GM18502 (cell line): ENCODE measurements around the gene TMEM259.
"Not testable (repeated sequence)": the region's sequence is repeated elsewhere in the genome, so short reads cannot be mapped to it uniquely, and the experiment has no call there.

Source experiments
- ATAC-seq: cut with Tn5 transposase; IDR thresholded peaks from one replicate; pipeline ENCODE4 v1.9.1; 2021; ENCODE audit warnings: mild to moderate bottlenecking; ENCODE audit not compliant: unreplicated experiment, poor library complexity

TMEM259 gene

DNA sequence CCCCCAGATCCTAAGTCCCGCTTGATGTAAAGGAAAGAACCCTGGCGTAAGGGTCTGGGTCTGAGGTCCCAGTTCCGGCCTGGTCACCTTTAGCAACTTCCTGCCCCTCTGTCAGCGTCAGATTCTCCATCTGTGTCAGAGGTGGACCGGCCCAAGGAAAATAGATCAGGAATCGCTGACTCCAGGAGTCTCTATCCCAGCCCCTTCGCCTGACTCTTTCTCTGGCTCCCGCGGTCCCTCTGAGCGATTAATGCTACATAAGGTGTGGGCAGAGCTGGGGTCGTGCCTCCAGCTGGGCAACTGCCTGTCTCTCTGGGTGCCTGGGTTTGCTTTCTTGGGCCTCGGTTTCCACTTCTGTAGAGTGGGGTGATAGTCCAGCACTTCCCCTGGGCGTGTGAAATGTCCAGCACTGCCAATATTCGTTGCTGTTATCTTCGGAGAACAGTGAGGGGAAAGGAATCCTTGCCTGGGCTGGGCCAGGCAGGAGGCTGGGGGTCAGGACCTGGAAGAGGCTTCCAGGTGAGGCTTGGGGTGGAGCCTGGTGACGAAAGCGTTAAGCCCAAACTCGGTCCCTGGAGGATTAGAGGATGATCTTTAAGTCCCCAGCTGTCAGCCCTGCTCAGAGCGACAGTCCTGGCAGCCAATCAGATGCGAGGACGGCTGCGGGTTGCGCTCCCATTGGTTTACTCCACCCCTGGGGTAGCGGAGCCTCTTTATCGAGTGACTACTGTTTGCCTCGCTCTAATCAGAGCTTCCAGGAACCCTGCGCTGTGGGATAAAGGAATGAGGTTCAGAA lies 19.8 kb upstream of the TMEM259 start:
- peak; percentile 43 for ATAC-seq

DNA sequence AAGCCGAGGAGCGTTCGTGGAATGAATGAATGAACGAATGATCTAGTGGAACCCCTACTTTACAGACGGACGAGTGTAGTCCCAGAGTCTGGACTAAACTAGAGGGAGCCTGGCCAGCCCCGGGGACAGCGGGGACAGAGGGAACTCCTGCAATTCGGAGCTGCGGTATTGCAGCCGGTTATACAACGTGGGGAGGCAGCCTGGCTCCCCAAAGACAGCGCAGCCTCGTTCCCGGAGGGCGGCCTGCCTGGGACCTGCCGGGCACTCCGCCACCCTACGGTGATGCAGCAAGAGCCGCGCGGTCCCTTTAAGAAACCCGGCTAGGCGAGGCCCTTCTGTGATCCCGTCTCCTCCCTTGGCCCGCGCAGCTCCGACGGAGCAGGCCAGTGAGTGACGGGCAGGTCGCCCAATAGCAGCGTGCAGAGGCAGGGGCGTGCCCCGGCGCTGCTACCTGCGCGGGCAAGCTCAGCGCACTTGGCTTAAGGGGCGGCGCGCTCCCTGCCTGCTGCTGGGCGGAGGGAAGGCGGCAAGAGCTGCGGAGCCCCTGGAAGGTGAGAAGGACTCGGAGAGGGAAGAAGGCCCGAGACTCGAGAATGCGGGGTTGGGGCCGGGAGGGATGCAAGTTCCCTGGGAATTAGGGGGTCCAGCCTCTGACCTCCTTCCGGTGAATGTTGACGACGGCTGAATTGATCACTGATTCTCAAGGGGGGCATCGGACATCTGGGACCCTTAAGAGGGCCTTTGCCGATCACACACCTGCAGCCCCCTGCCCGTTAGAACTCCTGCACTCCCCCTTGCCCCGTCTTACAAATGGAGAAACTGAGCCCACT lies 18.9 kb upstream of the TMEM259 start, which contains the start of gene ABCA7:
Gene ABCA7 (plus strand): TSS at position 462 of the 830 bp plus-strand sequence. CDS start 1,255 bp downstream, outside the sequence.
- ATAC-seq = peak; percentile 74

DNA sequence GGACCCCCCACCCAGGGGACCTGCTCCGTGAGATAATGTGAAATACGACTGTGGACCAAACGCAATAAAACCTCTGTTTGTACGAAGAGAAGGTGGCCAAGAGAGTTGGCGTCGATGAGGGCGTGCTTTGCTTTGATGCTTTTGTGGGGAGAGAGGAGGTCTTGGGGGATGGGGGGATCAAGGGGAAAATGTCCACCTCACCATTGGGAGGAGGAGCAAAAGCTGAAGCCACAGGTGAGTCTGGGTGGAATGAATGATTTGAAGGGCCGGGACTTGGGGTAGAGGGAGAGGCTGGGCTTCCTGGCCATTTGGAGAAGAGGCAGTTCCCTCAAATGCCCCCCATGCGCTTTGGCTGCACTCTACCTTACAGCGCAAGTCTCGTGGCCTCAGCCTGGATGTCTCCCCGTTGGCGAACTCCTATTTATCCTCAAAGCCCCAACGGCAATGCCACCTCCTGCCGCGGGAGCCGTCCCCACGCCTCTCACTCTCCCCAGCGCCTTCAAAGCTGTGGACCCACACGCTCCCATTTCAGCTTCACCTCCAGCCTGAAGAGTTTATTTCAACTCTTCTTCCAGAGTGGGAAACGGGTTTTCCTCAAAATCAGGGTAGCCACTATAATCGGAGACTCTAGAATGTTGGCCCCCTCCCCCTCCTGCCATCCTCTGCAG lies 18.2 kb upstream of the TMEM259 start:
- no peak for ATAC-seq

DNA sequence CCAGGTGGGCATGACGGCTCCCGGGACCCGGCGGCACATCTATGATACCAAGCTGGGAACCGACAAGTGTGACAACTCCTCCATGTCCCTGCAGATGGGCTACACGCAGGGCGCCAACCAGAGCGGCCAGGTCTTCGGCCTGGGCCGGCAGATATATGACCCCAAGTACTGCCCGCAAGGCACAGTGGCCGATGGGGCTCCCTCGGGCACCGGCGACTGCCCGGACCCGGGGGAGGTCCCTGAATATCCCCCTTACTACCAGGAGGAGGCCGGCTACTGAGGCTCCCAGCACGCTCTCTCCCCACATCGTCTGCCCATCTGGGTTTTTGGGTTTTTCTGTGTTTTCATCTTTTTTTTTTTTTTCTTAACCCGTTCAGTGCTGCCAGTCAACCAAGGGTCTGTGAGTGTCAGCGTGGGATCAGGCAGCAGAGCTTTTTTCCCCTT lies 16.7 kb upstream of the TMEM259 start:
- ATAC-seq = no peak

DNA sequence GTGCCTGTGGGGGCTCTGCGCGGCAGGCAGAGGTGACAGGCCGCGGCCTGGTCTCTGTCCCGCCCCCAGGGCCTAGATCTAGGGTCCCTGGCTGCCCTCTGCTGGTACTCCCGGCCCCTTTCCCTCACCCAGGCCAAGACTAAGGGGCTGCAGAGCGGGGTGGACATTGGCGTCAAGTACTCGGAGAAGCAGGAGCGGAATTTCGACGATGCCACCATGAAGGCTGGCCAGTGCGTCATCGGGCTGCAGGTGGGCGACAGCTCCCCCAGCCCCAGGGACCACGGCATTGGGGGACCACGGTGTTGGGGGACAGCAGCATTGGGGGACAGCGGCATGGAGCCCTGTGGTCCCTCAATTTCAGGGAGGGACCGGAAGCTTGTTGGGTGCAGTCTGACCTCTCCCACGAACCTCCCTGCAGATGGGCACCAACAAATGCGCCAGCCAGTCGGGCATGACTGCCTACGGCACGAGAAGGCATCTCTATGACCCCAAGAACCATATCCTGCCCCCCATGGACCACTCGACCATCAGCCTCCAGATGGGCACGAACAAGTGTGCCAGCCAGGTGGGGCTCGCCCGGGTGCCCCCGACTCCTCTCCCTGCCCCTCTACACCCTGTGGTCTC lies 15.2 kb upstream of the TMEM259 start:
- ATAC-seq = no peak

DNA sequence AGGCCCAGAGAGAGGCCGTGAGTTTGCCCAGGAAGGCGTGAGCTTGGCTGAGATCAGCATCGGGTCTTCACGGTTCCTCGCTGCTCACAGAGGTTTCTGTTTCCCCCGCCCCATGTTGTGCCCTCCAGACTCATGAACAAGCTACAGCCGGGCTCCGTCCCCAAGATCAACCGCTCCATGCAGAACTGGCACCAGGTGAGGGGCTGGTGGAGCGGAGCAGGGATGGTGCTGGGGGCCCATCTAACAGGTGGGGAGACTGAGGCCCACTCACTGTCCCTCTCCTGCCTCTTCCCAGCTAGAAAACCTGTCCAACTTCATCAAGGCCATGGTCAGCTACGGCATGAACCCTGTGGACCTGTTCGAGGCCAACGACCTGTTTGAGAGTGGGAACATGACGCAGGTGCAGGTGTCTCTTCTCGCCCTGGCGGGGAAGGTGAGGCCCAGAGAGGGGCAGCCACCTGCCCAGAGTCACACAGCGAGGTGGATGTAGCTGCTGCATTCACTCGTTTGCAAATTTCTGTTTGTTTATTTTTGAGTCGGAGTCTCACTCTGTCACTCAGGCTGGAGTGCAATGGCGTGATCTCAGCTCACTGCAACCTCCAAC lies 11.4 kb upstream of the TMEM259 start:
- ATAC-seq = no peak

DNA sequence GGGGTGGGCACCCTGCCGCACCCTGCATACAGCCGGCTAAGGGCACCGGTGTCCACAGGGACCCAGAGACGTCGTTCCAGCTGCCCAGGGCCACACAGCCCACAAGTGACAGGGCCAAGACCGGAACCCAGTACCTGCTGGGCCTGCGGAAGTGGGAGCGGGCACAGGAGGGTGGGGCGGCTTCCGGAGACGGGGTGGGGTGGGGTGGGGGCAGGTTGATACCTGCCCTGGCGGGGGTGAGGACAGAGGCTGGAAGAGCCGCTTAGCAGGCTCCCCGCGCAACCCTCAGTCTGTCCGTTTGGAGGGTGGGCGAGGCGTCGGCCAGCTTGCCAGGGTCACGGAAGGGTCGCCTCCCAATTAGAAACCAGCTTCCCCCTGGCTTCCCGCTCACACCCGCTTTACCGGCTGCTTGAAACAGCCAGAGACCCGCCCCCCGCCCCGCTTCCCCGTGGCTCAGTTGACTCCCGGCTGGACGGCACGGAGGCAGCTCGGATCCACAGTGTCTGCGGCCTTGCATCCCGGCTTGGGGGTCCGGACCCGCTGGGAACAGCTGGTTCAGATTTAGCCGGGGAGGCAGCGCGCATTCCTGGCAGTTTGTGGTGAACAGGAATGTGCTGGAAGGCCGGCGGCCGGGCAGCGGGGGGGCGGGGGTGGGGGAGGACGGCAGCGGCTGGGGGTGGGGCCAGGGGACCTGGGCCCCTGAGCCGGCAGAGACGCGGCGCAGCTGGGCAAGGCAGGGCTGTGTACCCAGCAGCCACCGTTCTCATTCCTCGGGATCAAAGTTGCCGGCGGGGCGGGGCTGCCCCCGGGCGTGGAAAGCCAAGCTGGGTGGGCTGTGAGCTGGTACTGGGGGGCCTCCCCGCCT lies 7.4 kb upstream of the TMEM259 start:
- peak; percentile 42 for ATAC-seq

DNA sequence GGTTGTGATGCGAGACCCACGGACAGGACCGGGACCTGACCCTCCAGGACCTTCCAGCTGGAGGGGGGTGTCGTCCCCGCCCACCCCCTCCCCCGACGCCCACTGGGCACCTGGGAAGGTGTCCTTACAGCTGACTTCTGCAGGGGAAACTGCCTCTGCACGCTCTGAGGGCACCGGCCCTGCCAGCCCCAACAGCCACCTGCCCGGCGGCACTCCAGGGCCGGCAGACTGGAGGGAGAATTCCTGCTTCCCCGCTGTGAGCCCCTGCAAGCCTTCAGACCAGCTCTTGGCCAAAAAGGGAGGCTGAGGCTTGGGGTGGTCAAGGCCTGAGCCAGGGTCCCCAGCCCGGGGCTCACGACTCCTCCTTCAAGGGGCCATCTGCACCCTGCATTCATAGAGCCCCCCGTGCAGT lies 6.7 kb upstream of the TMEM259 start:
- peak; percentile 10 for ATAC-seq

DNA sequence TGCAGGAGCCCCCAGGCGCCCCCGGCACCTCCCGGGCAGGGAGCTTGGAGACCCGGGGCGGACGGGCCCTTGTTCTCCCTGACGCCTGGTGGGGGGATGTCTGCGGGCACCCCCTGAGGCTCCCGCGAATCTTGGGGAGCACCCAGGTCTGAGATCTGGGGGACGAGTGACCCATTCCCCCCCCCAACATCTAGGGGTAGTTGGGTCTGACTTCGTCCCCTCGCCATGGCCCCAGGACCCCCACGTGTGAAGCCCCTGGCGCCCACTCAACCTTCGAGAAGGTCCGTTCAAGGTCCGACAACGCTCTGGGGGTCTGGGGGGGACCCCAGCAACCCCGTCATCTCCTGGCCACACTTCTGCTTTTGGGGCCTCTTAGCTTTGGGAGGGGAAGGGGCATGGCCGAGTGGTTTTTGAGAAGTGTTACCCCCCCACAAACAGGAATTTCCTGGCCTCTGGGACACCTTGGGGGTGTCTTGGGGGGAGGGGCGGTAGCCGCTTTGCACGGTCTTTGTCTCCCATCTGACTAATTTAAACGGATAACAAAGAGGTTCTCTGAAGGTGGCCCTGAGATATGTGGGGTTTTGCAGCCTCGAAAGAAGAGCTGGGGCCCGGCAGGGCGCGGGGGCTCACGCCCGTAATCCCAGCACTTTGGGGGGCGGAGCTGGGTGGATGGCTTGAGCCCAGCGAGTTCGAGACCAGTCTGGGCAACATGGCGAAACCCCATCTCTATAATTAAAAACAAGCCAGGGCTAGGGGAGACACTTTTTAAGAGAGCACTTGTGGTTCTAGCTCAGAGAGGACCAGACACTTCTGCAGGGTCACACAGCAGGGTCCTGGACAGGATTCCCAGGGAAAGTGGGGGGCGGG lies 6.1 kb upstream of the TMEM259 start:
- peak; percentile 11 for ATAC-seq

DNA sequence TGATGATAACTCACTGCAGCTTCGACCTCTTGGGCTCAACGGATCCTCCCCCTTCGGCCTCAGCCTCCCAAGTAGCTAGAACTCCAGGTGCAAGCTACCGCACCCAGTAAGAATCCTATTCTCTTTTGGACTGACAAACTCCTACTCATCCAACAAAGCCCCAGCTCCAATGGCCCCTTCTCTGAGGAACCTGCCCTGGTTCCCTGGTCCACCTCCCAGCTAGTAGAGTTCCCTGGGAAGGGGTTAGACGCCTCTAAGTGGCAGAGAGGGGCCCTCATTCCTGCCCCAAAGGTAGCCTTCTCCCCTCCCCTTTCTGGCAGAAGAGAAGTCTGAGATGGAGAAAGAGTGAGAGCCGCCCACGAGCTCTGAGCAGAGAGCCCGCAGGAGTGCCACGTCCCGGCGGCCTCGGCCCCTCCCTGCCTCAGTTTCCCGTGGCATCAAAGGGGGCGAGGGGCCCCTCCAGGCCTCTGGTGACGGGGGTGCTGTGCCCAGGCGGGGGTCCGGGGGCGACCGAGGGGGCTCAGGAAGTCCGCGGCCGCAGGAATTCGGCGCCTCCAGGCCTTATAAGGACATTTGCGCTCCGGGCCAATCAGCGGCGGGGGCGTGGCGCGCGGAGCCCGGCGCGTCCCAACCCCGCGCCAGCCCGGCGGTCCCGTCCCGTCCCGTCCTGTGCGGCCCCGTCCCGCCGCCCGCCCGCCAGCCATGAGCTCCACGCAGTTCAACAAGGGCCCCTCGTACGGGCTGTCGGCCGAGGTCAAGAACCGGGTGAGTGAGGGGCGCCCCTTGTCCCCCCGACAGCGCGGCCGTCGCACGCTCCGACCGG lies 5.2 kb upstream of the TMEM259 start, which contains the start of gene CNN2:
Gene CNN2 (plus strand): TSS at position 649 of the 823 bp plus-strand sequence. CDS start 54 bp downstream, at position 703.
- ATAC-seq = peak; percentile 50

DNA sequence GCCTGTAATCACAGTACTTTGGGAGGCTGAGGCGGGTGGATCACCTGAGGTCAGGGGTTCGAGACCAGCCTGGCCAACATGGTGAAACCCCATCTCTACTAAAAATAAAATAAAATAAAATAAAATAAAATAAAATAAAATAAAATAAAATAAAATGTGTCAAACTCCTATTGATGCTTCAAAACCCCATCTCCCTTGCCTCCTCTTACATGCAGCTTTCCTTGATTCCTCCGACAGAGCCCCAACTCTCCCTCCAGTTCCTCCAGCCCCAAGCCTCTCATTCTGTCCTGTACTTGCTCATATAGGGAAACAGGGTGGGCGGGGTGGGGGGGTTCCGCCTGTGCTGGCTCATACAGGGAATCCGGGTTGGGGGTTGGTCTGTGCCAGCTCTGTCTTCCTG lies 4.2 kb upstream of the TMEM259 start:
- ATAC-seq = not testable (repeated sequence)

DNA sequence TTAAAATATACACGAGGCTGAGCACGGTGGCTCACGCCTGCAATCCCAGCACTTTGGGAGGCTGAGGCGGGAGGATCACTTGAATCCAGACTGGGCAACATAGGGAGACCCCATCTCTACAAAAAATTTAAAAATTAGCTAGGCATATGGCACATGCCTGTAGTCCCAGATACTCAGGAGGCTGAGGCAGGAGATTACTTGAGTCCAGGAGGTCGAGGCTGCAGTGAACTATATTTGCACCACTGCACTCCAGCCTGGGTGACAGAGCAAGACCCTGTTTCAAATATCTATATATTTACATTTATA lies 2.9 kb upstream of the TMEM259 start:
- ATAC-seq = not testable (repeated sequence)

DNA sequence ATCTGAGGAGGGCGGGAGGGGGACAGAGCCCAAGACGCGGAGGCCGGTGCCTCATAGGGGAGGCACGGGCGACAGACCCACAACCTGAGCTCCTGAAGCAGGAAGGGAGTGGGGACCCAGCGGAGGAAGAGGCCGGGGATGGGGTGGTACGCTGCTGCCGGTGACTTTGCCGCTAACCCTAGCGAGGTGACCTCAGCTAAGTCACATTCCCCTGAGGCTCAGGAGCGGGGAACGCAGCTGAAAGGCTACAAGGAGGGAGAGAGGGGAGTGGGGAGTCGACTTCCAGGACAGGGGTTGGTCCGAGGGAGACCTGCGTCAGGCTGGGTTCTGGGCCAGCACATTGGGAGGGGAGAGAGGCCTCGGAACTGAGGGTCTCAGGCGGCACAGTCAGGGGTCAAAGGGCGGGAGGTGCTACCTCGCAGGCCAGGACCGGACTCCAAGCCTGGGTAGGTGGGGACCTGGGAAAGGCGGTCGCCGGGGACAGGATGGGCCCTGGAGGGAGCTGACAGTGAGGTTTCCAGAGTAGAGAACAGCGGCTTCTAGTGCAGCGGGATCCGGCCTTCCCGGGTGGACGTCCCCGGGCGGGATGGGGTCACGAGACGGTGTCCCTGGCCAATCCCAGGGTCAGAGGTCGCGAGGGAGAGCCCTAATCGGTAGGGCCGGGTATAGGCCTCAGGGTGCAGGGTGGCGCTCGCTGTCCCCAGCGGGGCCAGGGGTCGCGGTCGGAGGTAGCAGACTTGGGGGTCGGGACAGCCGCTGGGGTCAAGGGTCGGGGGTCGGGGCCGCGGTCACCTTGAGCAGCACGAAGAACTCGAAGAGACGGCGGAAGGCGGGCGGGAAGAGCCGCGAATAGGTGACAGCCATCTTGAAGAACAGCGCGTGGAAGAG lies 699 bp downstream of the TMEM259 start:
- ATAC-seq = no peak

DNA sequence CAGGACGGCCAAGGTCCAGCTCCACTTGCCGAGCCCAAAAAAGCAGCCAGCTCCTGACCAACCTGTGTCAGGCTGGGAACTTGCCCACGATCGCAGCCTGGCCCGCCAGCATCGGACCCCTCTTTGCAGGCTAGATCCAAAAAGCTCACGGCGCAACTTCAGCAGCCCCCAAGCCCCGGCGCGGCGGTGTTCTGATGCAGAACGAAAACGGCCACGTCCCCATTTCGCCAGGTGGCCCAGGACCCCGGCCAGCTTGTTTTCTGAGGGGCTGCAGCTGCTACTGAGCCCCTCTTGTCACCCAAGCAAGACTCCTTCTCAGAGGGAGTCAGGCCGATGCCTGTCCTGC lies 1.3 kb downstream of the TMEM259 start:
- no peak for ATAC-seq

DNA sequence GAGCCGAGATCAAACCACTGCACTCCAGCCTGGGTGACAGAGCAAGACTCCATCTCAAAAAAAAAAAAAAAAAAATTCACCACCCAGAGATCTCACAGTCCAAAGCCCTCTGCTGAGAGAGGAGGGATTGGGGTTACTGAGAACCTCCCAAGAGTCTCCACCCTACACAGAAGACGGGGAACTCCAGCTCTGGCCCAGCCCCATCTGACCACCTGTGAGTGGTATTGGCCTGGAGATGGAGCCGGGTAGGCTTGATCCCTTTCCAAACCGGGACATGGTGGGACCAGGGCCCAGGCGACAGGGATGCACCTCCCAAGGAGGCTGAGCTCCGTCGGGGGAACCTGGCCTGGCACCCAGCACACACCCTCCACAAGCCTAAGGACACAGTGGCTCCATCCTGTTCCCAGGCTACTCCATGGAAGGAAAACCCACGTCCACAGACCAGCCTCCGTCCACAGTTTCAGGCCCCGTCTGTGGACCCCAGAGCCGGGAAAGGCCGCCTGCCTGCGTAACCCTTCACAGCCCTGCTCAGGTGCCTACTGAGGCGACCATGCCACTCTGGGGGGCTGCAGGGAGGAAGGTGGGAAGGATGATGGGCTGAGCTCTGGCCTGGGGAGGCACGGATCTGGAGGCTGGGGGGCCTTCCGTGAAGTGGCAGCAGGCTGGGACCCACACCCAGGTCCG lies 1.8 kb downstream of the TMEM259 start:
- ATAC-seq = no peak

DNA sequence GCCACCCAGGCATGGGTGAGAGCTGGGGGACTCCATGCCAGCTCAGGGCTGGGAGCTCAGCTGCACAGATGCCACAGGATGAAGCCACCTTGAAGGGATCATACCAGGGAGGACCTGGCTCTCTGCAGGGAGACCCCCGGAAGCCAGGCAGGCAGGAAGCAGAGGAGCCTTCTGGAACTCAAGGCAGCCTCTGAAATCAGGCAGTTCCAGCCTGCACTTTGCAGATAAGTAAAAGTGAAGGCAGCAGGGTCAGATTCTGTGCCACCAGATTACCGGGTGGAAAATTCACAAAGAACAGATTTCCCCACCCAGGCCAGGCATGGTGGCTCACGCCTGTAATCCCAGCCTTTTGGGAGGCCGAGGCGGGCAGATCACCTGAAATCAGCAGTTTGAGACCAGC lies 2.5 kb downstream of the TMEM259 start:
- no peak for ATAC-seq
